Neural crest cell (in vitro differentiated cells): ENCODE measurements around the gene SFT2D1. TPM values are rescaled to one million over a fixed set of nuclear protein-coding genes. Genes with fewer than 3 reads are reported as not detected.
"Not testable (repeated sequence)": the region's sequence is repeated elsewhere in the genome, so short reads cannot be mapped to it uniquely, and the experiment has no call there.

Experiments
- DNase-seq: peaks from one replicate; pipeline ENCODE4 v3.0.0; 2021; ENCODE audit warnings: low read depth, mixed read lengths, low spot score
- H3K27ac Mint-ChIP-seq: one replicate; pipeline ENCODE4 v1.8.0; 2021; ENCODE audit warnings: mild to moderate bottlenecking, mixed read lengths; ENCODE audit not compliant: unreplicated experiment
- H3K27me3 Mint-ChIP-seq: 2 replicates; pipeline ENCODE4 v1.8.0; 2021; ENCODE audit warnings: low read depth, mild to moderate bottlenecking, mixed read lengths
- H3K36me3 Mint-ChIP-seq: 2 replicates; pipeline ENCODE4 v1.8.0; 2021; ENCODE audit warnings: low read depth, mild to moderate bottlenecking, mixed read lengths
- H3K4me1 Mint-ChIP-seq: 2 replicates; pipeline ENCODE4 v1.8.0; 2021; ENCODE audit warnings: mixed read lengths
- H3K4me3 Mint-ChIP-seq: one replicate; pipeline ENCODE4 v1.8.0; 2021; ENCODE audit warnings: mild to moderate bottlenecking, mixed read lengths
- H3K9me3 Mint-ChIP-seq: 2 replicates; pipeline ENCODE4 v1.8.0; 2021; ENCODE audit warnings: mixed read lengths
- CTCF ChIP-seq: fragments of 200-600 bp; sonication (generic); conservative IDR thresholded peaks from 2 replicates; pipeline ENCODE4 v1.5.0; 2021; ENCODE audit warnings: antibody characterized with exemption, mild to moderate bottlenecking
- long read RNA-seq: library from polyadenylated mRNA; unstranded; transcript quantifications from one replicate; pipeline ENCODE4 v2.0.0, GENCODE V29; 2020
- total RNA-seq: library from RNA; stranded (reverse); gene quantifications from 2 replicates; pipeline ENCODE4 v1.2.1, GENCODE V29; 2021

SFT2D1 gene
- 30.4 and 32.6 TPM in 2 replicates for total RNA-seq
- long read RNA-seq, transcript SFT2D1-201 (8 exons, 1,079 nt), result major isoform, 26 of 42 reads
- long read RNA-seq, partial matches to known transcripts, result 3 of 42 reads
- long read RNA-seq, other reads (novel, unspliced or antisense), result 13 of 42 reads

GRCh38 chr6:166342349-166343149, at the start of gene SFT2D1:
SFT2D1 (minus strand) TSS chr6:166342545; CDS start chr6:166342481, 64 bp downstream.
- no peaks in the 10 kb centered on the region for H3K9me3 Mint-ChIP-seq
- peak within 1 kb of the TSS; percentile 95 for H3K4me3 Mint-ChIP-seq
- no peaks in the 10 kb centered on the region for H3K36me3 Mint-ChIP-seq
- peaks cover 17% of the 10 kb centered on the region for H3K27me3 Mint-ChIP-seq
- TF ChIP-seq CTCF, result no peak
- H3K27ac Mint-ChIP-seq, result peak within 1 kb of the TSS; percentile 48
- peaks cover 16% of the 10 kb centered on the region for H3K4me1 Mint-ChIP-seq
- peak; percentile 67 for DNase-seq

GRCh38 chr6:166389119-166389518, 46.8 kb upstream of the SFT2D1 start:
- no peaks in the 10 kb centered on the region for H3K9me3 Mint-ChIP-seq
- TF ChIP-seq CTCF, result no peak
- H3K4me3 Mint-ChIP-seq, result no peak overlapping the region
- peaks cover 4% of the 10 kb centered on the region for H3K4me1 Mint-ChIP-seq
- no peak overlapping the region for H3K27ac Mint-ChIP-seq
- H3K36me3 Mint-ChIP-seq, result no peaks in the 10 kb centered on the region
- DNase-seq, result no peak
- no peaks in the 10 kb centered on the region for H3K27me3 Mint-ChIP-seq

- no peak for DNase-seq
- H3K27me3 Mint-ChIP-seq, result no peaks in the 10 kb centered on the region
- TF ChIP-seq CTCF, result no peak
- H3K4me3 Mint-ChIP-seq, result no peak overlapping the region
- H3K4me1 Mint-ChIP-seq, result peaks cover 9% of the 10 kb centered on the region
- H3K36me3 Mint-ChIP-seq, result no peaks in the 10 kb centered on the region
- no peaks in the 10 kb centered on the region for H3K9me3 Mint-ChIP-seq
- no peak overlapping the region for H3K27ac Mint-ChIP-seq
Measured at GRCh38 chr6:166388290-166389004, 46.1 kb upstream of the SFT2D1 start.

- Mint-ChIP-seq H3K9me3 (no peaks in the 10 kb centered on the region), H3K36me3 (no peaks in the 10 kb centered on the region), H3K27ac (no peak overlapping the region), H3K4me1 (peaks cover 9% of the 10 kb centered on the region), H3K27me3 (no peaks in the 10 kb centered on the region), H3K4me3 (no peak overlapping the region)
- no peak for TF ChIP-seq CTCF
- DNase-seq, result no peak
Measured at GRCh38 chr6:166387642-166388289, 45.4 kb upstream of the SFT2D1 start.

- not testable (repeated sequence) for H3K36me3 Mint-ChIP-seq, H3K9me3 Mint-ChIP-seq, DNase-seq, H3K4me1 Mint-ChIP-seq, H3K4me3 Mint-ChIP-seq, H3K27me3 Mint-ChIP-seq, H3K27ac Mint-ChIP-seq
Measured at GRCh38 chr6:166387098-166387497, 44.8 kb upstream of the SFT2D1 start.
